HepG2 (cell line): ENCODE measurements around the gene URB1. TPM values are rescaled to one million over a fixed set of nuclear protein-coding genes. Genes with fewer than 3 reads are reported as not detected.

Source experiments
- CEBPB ChIP-seq: IDR thresholded peaks from 2 replicates; pipeline ENCODE4 v1.6.1; 2011; ENCODE audit warnings: low read depth, low read length, improper control_type of control experiment, borderline replicate concordance
- CREBL2 ChIP-seq: sonication (generic); formaldehyde crosslinking; IDR thresholded peaks from 2 replicates; pipeline ENCODE4 v1.8.1; 2023; ENCODE audit warnings: missing genetic modification reagents, mild to moderate bottlenecking, borderline replicate concordance
- MAFG ChIP-seq: sonication (generic); formaldehyde crosslinking; IDR thresholded peaks from 2 replicates; pipeline ENCODE4 v1.5.1; 2020; ENCODE audit warnings: mild to moderate bottlenecking, missing genetic modification reagents
- PTBP1 ChIP-seq: fragments of 200-400 bp; formaldehyde crosslinking; IDR thresholded peaks from 2 replicates; pipeline ENCODE4 v1.6.1; 2018; ENCODE audit warnings: low read length, low read depth; ENCODE audit not compliant: poor library complexity, severe bottlenecking
- RARG ChIP-seq: sonication (generic); formaldehyde crosslinking; IDR thresholded peaks from 2 replicates; pipeline ENCODE4 v1.4.0; 2020; ENCODE audit warnings: low read depth, mild to moderate bottlenecking, missing genetic modification reagents
- RFXAP ChIP-seq: sonication (generic); formaldehyde crosslinking; IDR thresholded peaks from 2 replicates; pipeline ENCODE4 v1.4.0; 2020; ENCODE audit warnings: missing genetic modification reagents, borderline replicate concordance
- SOX6 ChIP-seq, 2 experiments: fragments of 450-650 bp in 1 of 2; sonication (generic) in 1 of 2; formaldehyde crosslinking in 1 of 2; IDR thresholded peaks; 2 replicates each; pipeline versions ENCODE4 v1.4.0 to v1.6.1; 2017 to 2020; ENCODE audit warnings: antibody characterized with exemption in 1 of 2, mild to moderate bottlenecking in 1 of 2, missing genetic modification reagents in 1 of 2
- ZBTB4 ChIP-seq: sonication (generic); formaldehyde crosslinking; IDR thresholded peaks from 2 replicates; pipeline ENCODE4 v1.4.0; 2020; ENCODE audit warnings: missing genetic modification reagents, mild to moderate bottlenecking, borderline replicate concordance
- ZNF276 ChIP-seq: sonication (generic); formaldehyde crosslinking; IDR thresholded peaks from 2 replicates; pipeline ENCODE4 v1.4.0; 2020; ENCODE audit warnings: mild to moderate bottlenecking, low read depth, missing genetic modification reagents
- ZNF331 ChIP-seq: sonication (generic); formaldehyde crosslinking; IDR thresholded peaks from 2 replicates; pipeline ENCODE4 v1.4.0; 2020; ENCODE audit warnings: missing genetic modification reagents
- ZNF333 ChIP-seq: sonication (generic); formaldehyde crosslinking; IDR thresholded peaks from 2 replicates; pipeline ENCODE4 v1.4.0; 2020; ENCODE audit warnings: mild to moderate bottlenecking, missing genetic modification reagents, borderline replicate concordance
- ZNF362 ChIP-seq: sonication (generic); formaldehyde crosslinking; IDR thresholded peaks from 2 replicates; pipeline ENCODE4 v1.4.0; 2020; ENCODE audit warnings: missing genetic modification reagents, mild to moderate bottlenecking, borderline replicate concordance
- ZNF766 ChIP-seq: sonication (generic); formaldehyde crosslinking; IDR thresholded peaks from 2 replicates; pipeline ENCODE4 v1.5.0; 2020; ENCODE audit warnings: missing genetic modification reagents, borderline replicate concordance
- polyA plus RNA-seq, 8 experiments: library from polyadenylated mRNA; depleted of rRNA in 3 of 8; stranded (reverse) in 7 of 8; unstranded in 1 of 8; fragments of >200 nt; fragmentation: Illumina TruSeq in 4 of 8; extraction: Trizol in 4 of 8; gene quantifications; 2 replicates each; pipeline versions ENCODE4 v1.2.1 to v1.2.3, GENCODE V29; 2011 to 2016; ENCODE audit warnings: low read depth in 4 of 8, missing spikeins in 1 of 8, mixed read lengths in 1 of 8; ENCODE audit not compliant: insufficient read depth in 1 of 8
- total RNA-seq, 5 experiments: library from RNA; depleted of rRNA; stranded (reverse); fragments of >200 nt; fragmentation: Illumina TruSeq; extraction: Trizol; gene quantifications; 2 replicates each; pipeline ENCODE4 v1.2.3, GENCODE V29; 2016; ENCODE audit warnings: low read depth in 1 of 5
- TF ChIP-seq, protein P1 (sequence below): sonication (generic); formaldehyde crosslinking; IDR thresholded peaks from 2 replicates; pipeline ENCODE4 v1.5.1; 2020; ENCODE audit warnings: missing genetic modification reagents, mild to moderate bottlenecking, borderline replicate concordance
- TF ChIP-seq, protein P2 (sequence below): sonication (generic); formaldehyde crosslinking; IDR thresholded peaks from 2 replicates; pipeline ENCODE4 v1.8.1; 2023; ENCODE audit warnings: mild to moderate bottlenecking, missing genetic modification reagents

The URB1 gene
- total and polyA plus RNA-seq, 2 of the 13 experiments (the other 11 are each of a cell fraction or from before 2014, with no cell fraction given), result 4.5 to 16.7 TPM

DNA sequence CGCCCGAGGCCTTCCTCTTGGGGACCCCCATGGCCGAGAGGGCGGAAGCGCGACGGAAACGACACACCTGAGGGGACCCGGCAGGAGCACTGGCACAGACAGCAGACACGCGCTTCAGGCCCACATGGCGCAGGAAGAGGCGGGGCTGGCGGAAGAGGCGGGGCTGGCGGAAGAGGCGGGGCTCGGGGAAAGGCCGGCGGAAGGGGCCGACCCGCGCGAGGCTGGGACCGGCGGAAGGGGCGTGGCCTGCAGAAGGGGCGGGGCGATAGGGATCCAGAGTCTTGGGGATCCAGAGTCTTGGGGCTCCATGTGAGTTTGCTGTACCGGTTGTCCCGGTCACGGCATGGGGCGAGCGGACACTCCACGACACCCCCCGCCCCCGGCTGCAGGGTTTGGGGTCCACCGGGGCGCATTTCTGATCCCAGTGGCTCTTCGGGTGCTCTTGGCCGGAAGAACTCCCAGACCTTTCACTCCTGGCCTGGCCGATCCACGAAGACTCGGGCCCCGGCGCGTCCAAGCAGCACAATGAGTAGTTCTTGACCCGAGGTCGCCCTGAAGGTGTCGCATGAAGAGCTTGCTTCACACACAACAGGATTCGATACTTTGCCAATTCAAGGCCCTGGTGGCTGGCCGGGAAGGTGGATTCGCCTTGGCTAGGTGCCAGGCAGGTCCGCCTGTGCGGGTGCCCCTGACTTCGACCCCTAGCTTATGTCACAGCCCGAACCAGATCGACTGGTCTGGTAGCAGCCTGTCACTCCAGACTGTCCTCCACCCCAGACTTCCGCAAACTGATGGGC, at the start of gene URB1 (continued):
- TF ChIP-seq ZBTB4 (CRISPR knock-in tag) (peak; percentile 59; the same call in 1 of the 2 replicates), CEBPB (no peak), ZNF276 (no peak), PTBP1 (no peak), MAFG (CRISPR knock-in tag) (no peak), RFXAP (CRISPR knock-in tag) (peak; percentile 39; the same call in 1 of the 2 replicates), ZNF362 (CRISPR knock-in tag) (no peak), ZNF331 (peak; percentile 19; the same call in 1 of the 2 replicates), CREBL2 (0 out of 2 replicates have a peak, but pooled peaks have one; percentile 57), ZNF766 (CRISPR knock-in tag) (peak; percentile 64; the same call in 1 of the 2 replicates), ZNF333 (CRISPR knock-in tag) (0 out of 2 replicates have a peak, but pooled peaks have one; percentile 70), SOX6 (IDR thresholded peaks at IDR 0.05) (no peak), SOX6 (CRISPR knock-in tag; IDR thresholded peaks at IDR 0.05) (peak; percentile 38; the same call in 1 of the 2 replicates), RARG (CRISPR knock-in tag) (no peak)
- TF ChIP-seq, protein P1, sequence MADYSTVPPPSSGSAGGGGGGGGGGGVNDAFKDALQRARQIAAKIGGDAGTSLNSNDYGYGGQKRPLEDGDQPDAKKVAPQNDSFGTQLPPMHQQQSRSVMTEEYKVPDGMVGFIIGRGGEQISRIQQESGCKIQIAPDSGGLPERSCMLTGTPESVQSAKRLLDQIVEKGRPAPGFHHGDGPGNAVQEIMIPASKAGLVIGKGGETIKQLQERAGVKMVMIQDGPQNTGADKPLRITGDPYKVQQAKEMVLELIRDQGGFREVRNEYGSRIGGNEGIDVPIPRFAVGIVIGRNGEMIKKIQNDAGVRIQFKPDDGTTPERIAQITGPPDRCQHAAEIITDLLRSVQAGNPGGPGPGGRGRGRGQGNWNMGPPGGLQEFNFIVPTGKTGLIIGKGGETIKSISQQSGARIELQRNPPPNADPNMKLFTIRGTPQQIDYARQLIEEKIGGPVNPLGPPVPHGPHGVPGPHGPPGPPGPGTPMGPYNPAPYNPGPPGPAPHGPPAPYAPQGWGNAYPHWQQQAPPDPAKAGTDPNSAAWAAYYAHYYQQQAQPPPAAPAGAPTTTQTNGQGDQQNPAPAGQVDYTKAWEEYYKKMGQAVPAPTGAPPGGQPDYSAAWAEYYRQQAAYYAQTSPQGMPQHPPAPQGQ (CRISPR knock-in tag), result no peak
- TF ChIP-seq, protein P2, sequence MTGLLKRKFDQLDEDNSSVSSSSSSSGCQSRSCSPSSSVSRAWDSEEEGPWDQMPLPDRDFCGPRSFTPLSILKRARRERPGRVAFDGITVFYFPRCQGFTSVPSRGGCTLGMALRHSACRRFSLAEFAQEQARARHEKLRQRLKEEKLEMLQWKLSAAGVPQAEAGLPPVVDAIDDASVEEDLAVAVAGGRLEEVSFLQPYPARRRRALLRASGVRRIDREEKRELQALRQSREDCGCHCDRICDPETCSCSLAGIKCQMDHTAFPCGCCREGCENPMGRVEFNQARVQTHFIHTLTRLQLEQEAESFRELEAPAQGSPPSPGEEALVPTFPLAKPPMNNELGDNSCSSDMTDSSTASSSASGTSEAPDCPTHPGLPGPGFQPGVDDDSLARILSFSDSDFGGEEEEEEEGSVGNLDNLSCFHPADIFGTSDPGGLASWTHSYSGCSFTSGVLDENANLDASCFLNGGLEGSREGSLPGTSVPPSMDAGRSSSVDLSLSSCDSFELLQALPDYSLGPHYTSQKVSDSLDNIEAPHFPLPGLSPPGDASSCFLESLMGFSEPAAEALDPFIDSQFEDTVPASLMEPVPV (CRISPR knock-in tag), result peak; percentile 54; the same call in 1 of the 2 replicates
